Neutrophil (primary cell): ENCODE measurements around the gene MAN1A1.

ENCODE experiments used
- H3K27ac ChIP-seq: fragments of 200-600 bp; sonication (generic); 2 replicates; pipeline ENCODE4 v1.5.1; 2016; ENCODE audit warnings: mild to moderate bottlenecking, moderate library complexity
- H3K27me3 ChIP-seq: fragments of 200-600 bp; sonication (generic); 2 replicates; pipeline ENCODE4 v1.6.0; 2016; ENCODE audit warnings: mild to moderate bottlenecking
- H3K36me3 ChIP-seq: fragments of 200-600 bp; sonication (generic); 2 replicates; pipeline ENCODE4 v1.5.1; 2017
- H3K4me1 ChIP-seq, 2 experiments: fragments of 200-600 bp in 1 of 2; sonication (generic) in 1 of 2; 1 replicate in 1 of 2; 2 replicates in 1 of 2; pipeline versions ENCODE4 v1.5.1 to v1.6.1; 2013 to 2016; ENCODE audit warnings: low read depth in 1 of 2, low read length in 1 of 2, mild to moderate bottlenecking in 1 of 2, moderate library complexity in 1 of 2; ENCODE audit not compliant: control insufficient read depth in 1 of 2, insufficient read depth in 1 of 2
- H3K4me3 ChIP-seq, 2 experiments: fragments of 200-600 bp in 1 of 2; sonication (generic) in 1 of 2; 1 replicate in 1 of 2; 2 replicates in 1 of 2; pipeline ENCODE4 v1.5.1; 2013 to 2016; ENCODE audit warnings: low read depth in 1 of 2, low read length in 1 of 2, mild to moderate bottlenecking in 1 of 2, moderate library complexity in 1 of 2
- H3K9me3 ChIP-seq: fragments of 200-600 bp; sonication (generic); 2 replicates; pipeline ENCODE4 v1.5.1; 2016
- CTCF ChIP-seq: fragments of 200-600 bp; sonication (generic); IDR thresholded peaks from 2 replicates; pipeline ENCODE4 v1.5.1; 2016; ENCODE audit warnings: antibody characterized with exemption

The MAN1A1 gene

GRCh38 chr6:119133400-119133799, 216.2 kb downstream of the MAN1A1 start:
- no peaks in the 10 kb centered on the region for H3K27me3 ChIP-seq
- no peak overlapping the region for H3K4me3 ChIP-seq
- no peaks in the 10 kb centered on the region for H3K9me3 ChIP-seq
- H3K27ac ChIP-seq: no peak overlapping the region
- no peaks in the 10 kb centered on the region for H3K4me1 ChIP-seq
- no peak for TF ChIP-seq CTCF
- H3K36me3 ChIP-seq: no peaks in the 10 kb centered on the region

- Histone ChIP-seq H3K4me1 (no peaks in the 10 kb centered on the region), H3K9me3 (no peaks in the 10 kb centered on the region), H3K4me3 (no peak overlapping the region), H3K27me3 (no peaks in the 10 kb centered on the region), H3K27ac (no peak overlapping the region), H3K36me3 (no peaks in the 10 kb centered on the region)
- TF ChIP-seq CTCF: no peak
Observed at GRCh38 chr6:119132261-119132981, 217.1 kb downstream of the MAN1A1 start.

DNA sequence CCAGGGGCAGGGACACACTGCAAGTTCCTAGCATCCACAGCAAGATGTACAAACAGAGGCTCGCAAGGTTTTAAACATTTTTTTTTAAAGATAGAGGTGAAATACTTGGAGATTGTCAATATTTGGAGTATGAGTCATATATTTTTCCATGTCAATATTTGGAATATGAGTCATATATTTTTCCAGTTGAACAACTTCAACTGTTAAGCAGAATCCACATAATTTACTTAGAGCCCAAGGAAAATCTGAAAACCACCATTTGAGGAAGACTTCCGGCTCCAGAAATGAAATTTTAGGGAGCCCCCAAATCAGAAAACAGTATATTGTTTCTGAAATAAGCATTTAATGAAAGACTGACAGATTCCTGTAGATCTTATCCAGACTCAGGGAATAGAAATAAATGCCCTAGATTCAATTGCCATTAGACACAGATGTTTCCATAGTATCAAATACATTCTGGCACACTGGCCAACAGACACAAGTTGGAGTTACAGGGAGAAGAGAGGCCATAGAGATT, 219.5 kb downstream of the MAN1A1 start:
- Histone ChIP-seq H3K4me1 (no peaks in the 10 kb centered on the region), H3K27ac (no peak overlapping the region), H3K36me3 (no peaks in the 10 kb centered on the region), H3K27me3 (no peaks in the 10 kb centered on the region), H3K9me3 (no peaks in the 10 kb centered on the region), H3K4me3 (no peak overlapping the region)
- no peak for TF ChIP-seq CTCF

DNA sequence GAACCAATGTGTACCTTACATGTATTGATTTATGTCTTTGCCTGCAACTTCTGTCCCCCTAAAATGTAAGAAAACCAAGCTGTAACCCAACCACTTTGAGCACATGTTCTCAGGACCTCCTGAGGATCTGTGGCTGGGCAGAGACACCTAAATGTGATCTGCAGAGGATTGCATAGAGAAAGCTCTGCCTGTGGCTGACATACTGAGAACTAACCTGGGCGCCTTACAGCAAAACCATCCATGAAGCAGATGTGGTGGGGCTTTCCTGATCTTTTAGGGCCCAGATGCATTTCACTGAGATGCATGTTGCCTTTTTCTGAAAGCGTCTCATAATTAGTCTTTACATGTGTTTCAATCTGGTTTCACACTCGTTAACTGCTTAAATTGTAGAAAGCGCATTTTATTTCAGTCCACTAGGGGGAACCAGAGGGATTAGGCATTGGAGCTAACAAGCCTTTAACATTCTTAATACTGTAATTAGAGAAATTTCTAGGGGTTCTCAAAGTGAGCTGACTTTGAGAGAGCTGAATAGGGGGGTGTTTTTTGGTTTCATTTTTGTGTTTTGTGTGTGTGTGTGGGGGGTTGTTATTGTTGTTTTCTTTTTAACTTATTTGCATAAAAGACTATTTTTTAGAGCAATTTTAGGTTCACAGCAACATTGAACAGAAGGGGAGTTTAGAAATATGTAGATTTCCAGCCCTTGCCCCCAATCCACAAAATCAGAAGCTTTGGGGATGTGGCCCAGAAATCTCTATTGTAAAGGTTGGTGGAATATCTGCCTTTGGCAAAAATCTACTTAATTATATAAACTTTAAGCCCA, 220.2 kb downstream of the MAN1A1 start:
- H3K4me3 ChIP-seq: no peak overlapping the region
- no peaks in the 10 kb centered on the region for H3K27me3 ChIP-seq
- H3K27ac ChIP-seq: no peak overlapping the region
- H3K36me3 ChIP-seq: no peaks in the 10 kb centered on the region
- peak; percentile 55 for TF ChIP-seq CTCF
- H3K4me1 ChIP-seq: no peaks in the 10 kb centered on the region
- no peaks in the 10 kb centered on the region for H3K9me3 ChIP-seq

DNA sequence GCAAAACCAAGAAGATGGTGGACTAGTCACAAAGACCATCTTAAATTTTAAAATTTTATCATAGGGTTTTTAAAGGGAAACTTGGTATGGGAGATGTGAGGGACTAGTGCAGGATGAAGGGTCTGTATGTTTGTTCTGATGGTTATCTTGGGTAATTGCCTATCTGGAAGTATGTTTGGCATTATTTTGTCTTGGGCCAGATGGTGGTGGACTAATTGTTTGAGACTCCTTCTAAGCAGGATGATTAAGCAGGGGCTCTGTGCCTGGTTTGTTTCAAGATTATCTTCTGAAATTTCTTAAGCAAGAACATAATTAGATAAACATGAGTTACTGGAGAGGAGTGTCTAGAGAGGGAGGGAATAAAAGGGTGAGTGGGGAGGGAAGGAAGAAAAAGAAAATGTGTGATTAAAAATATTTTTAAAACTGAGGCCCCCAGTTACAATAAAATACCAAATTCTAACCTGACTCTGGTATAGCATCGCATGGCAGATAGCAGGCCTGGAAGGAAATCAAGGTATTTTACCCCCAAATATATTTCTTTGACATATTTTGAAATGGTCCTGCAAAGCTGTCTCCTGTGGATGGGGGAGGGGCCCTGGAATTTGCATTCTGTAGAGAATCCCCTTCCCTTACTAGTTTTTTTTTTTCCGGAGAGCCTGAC, 221.2 kb downstream of the MAN1A1 start:
- no peaks in the 10 kb centered on the region for H3K27me3 ChIP-seq
- TF ChIP-seq CTCF: no peak
- H3K36me3 ChIP-seq: no peaks in the 10 kb centered on the region
- no peak overlapping the region for H3K27ac ChIP-seq
- H3K4me3 ChIP-seq: no peak overlapping the region
- H3K9me3 ChIP-seq: no peaks in the 10 kb centered on the region
- H3K4me1 ChIP-seq: no peaks in the 10 kb centered on the region
